Endothelial cell of umbilical vein (primary cell): ENCODE results near the gene CHSY1. TPM values are rescaled to one million over a fixed set of nuclear protein-coding genes. Genes with fewer than 3 reads are reported as not detected.

Experiments used
- BruUV-seq: library from RNA; stranded (reverse); fragments of 400-500 nt; replicated peaks from 2 replicates; lab custom pipeline; 2021; lab: Mats Ljungman, UMichigan
- CTCF ChIA-PET: fragments of 300-600, 350-600 bp; sonication (Branson Sonifier 250); formaldehyde crosslinking; loops from one replicate; lab custom pipeline; 2021; ENCODE audit warnings: antibody characterized with exemption, inconsistent platforms; lab: Charles Lee
- POLR2A ChIA-PET: fragments of 300-600, 350-600 bp; sonication (Branson Sonifier 250); formaldehyde crosslinking; loops from one replicate; lab custom pipeline; 2021; ENCODE audit warnings: antibody characterized with exemption, inconsistent platforms; lab: Charles Lee
- DNase-seq: peaks from one replicate; pipeline ENCODE4 v3.0.0-alpha.2; 2011; ENCODE audit warnings: low read depth, low spot score
- FAIRE-seq: peaks from 2 replicates; lab custom pipeline; 2011; peaks lifted over from hg19 to GRCh38; lab: Jason Lieb, UNC
- H2AFZ ChIP-seq: 2 replicates; pipeline ENCODE4 v1.6.0; 2012; ENCODE audit warnings: low read depth, low read length, control low read depth, inconsistent platforms
- H3K27ac ChIP-seq: 2 replicates; pipeline ENCODE4 v1.5.1; 2011; ENCODE audit warnings: low read depth, mild to moderate bottlenecking, control low read depth, low read length, moderate library complexity; ENCODE audit not compliant: insufficient read depth
- H3K27me3 ChIP-seq, 2 experiments: 2 replicates each; pipeline versions ENCODE4 v1.6.0 to v1.6.1; 2011; ENCODE audit warnings: low read length in 2 of 2, mixed read lengths in 1 of 2; ENCODE audit not compliant: control insufficient read depth in 2 of 2, insufficient read depth in 2 of 2
- H3K36me3 ChIP-seq, 2 experiments: 2 replicates in 1 of 2; 3 replicates in 1 of 2; pipeline ENCODE4 v1.5.1; 2011; ENCODE audit warnings: low read length in 2 of 2, mild to moderate bottlenecking in 1 of 2, moderate library complexity in 1 of 2; ENCODE audit not compliant: control insufficient read depth in 2 of 2, insufficient read depth in 2 of 2; ENCODE audit errors: extremely low read depth in 1 of 2
- H3K4me1 ChIP-seq: 3 replicates; pipeline ENCODE4 v1.5.1; 2011; ENCODE audit warnings: mild to moderate bottlenecking, low read length; ENCODE audit not compliant: control insufficient read depth, insufficient read depth; ENCODE audit errors: extremely low read depth
- H3K4me2 ChIP-seq: 2 replicates; pipeline ENCODE4 v1.6.1; 2011; ENCODE audit warnings: low read length, control low read depth, mixed read lengths; ENCODE audit not compliant: insufficient read depth
- H3K4me3 ChIP-seq, 3 experiments: fragments of 200-600 bp in 1 of 3; sonication (generic), shearing (Covaris generic) in 1 of 3; replicated peaks in 1 of 3; 2 replicates each; pipeline ENCODE4 v1.5.1; 2011 to 2016; ENCODE audit warnings: control low read depth in 3 of 3, low read length in 3 of 3, mild to moderate bottlenecking in 2 of 3, inconsistent platforms in 1 of 3, low read depth in 1 of 3, moderate library complexity in 1 of 3; ENCODE audit not compliant: insufficient read depth in 1 of 3
- H3K79me2 ChIP-seq: 2 replicates; pipeline ENCODE4 v1.6.0; 2012; ENCODE audit warnings: low read length, inconsistent platforms; ENCODE audit not compliant: control insufficient read depth, insufficient read depth
- H3K9ac ChIP-seq: replicated peaks from 2 replicates; pipeline ENCODE3; 2011; ENCODE audit warnings: low read length, control low read depth; ENCODE audit not compliant: insufficient read depth; ENCODE audit errors: extremely low read depth
- H3K9me1 ChIP-seq: replicated peaks from 3 replicates; pipeline ENCODE4 v1.6.0; 2011; ENCODE audit warnings: mild to moderate bottlenecking, low read length; ENCODE audit not compliant: control insufficient read depth, insufficient read depth; ENCODE audit errors: extremely low read depth
- H3K9me3 ChIP-seq: replicated peaks from 2 replicates; pipeline ENCODE4 v1.5.1; 2012; ENCODE audit warnings: low read length, inconsistent platforms; ENCODE audit not compliant: control insufficient read depth, insufficient read depth
- H4K20me1 ChIP-seq: replicated peaks from 2 replicates; pipeline ENCODE3; 2011; ENCODE audit warnings: mild to moderate bottlenecking, low read length; ENCODE audit not compliant: control insufficient read depth, insufficient read depth; ENCODE audit errors: extremely low read depth
- CTCF ChIP-seq, 2 donors: IDR thresholded peaks; 1 replicate in 1 of 2; 2 replicates in 1 of 2; pipeline ENCODE4 v1.5.1; 2011; ENCODE audit warnings: low read length in 2 of 2, mild to moderate bottlenecking in 2 of 2, moderate library complexity in 2 of 2, control low read depth in 1 of 2, inconsistent platforms in 1 of 2, low read depth in 1 of 2; ENCODE audit not compliant: insufficient read depth in 1 of 2; ENCODE audit errors: extremely low read depth in 1 of 2
- EZH2 ChIP-seq: IDR thresholded peaks from 2 replicates; pipeline ENCODE4 v1.6.1; 2012; ENCODE audit warnings: borderline replicate concordance, low read depth, mild to moderate bottlenecking, moderate library complexity, low read length, inconsistent platforms; ENCODE audit not compliant: severe bottlenecking
- MYC ChIP-seq: IDR thresholded peaks from one replicate; pipeline ENCODE4 v1.6.1; 2011; ENCODE audit warnings: mild to moderate bottlenecking, low read depth, low read length
- POLR2A ChIP-seq: IDR thresholded peaks from 2 replicates; pipeline ENCODE4 v1.6.1; 2012; ENCODE audit warnings: low read depth, mild to moderate bottlenecking, control low read depth, low read length
- POLR2AphosphoS5 ChIP-seq: IDR thresholded peaks from 2 replicates; pipeline ENCODE4 v1.6.1; 2012; ENCODE audit warnings: low read depth, mild to moderate bottlenecking, control low read depth, low read length, moderate library complexity; ENCODE audit not compliant: insufficient read depth
- dilution Hi-C: fragments of 300-500 bp; cut with MboI; formaldehyde crosslinking; loops from one replicate; pipeline ENCODE4 v1.15.0; 2019; ENCODE audit warnings: low sequenced_read_pairs; ENCODE audit not compliant: extremely low pct_ligation_motif_present
- intact Hi-C: fragments of 100-400 bp; cut with micrococcal nuclease; formaldehyde crosslinking; loops from one replicate; pipeline ENCODE4 v1.10.0; 2022
- polyA plus RNA-seq, 4 experiments: library from polyadenylated mRNA; depleted of rRNA in 3 of 4; stranded (reverse) in 3 of 4; unstranded in 1 of 4; fragments of >200 nt; gene quantifications; 2 replicates each; pipeline versions ENCODE4 v1.2.1 to v1.2.3, GENCODE V29; 2011 to 2012; ENCODE audit warnings: missing spikeins in 1 of 4
- total RNA-seq: library from RNA; stranded (reverse); gene quantifications from 2 replicates; pipeline ENCODE4 v1.2.3, GENCODE V29; 2021

CHSY1 gene
- total and polyA plus RNA-seq, 2 donors (not counting 3 experiments of a cell fraction or from before 2014, with no cell fraction given): 23.7 to 50.8 TPM

- Histone ChIP-seq H3K4me3 (no peak overlapping the region), H3K4me2 (no peak overlapping the region), H2AFZ (no peak overlapping the region), H3K9ac (no peak overlapping the region), H3K79me2 (peaks cover 78% of the 10 kb centered on the region), H3K36me3 (peaks cover 0 to 2% of the 10 kb centered on the region in 2 experiments), H3K27me3 (no peaks in the 10 kb centered on the region), H3K4me1 (peaks cover 23% of the 10 kb centered on the region), H4K20me1 (no peaks in the 10 kb centered on the region), H3K9me3 (no peaks in the 10 kb centered on the region), H3K27ac (no peak overlapping the region), H3K9me1 (no peaks in the 10 kb centered on the region)
- DNase-seq (no peak), FAIRE-seq (no peak)
- TF ChIP-seq POLR2AphosphoS5: no peak
- no peak for TF ChIP-seq POLR2A
- no peak for TF ChIP-seq EZH2
- TF ChIP-seq MYC: no peak
- TF ChIP-seq CTCF (IDR thresholded peaks at IDR 0.05; ENCODE audit: extremely low read depth in 1 of 2, insufficient read depth in 1 of 2, low read depth in 1 of 2, low read length in 2 of 2): no peak
- CTCF ChIA-PET: no interaction called here
- intact Hi-C loops (no loop called here), dilution Hi-C loops (no loop called here)
- POLR2A ChIA-PET: no interaction called here
- BruUV-seq: no TSS peak
Observed at GRCh38 chr15:101203029-101203573, 48.7 kb downstream of the CHSY1 start.
